Kidney epithelial cell (primary cell): ENCODE measurements around the gene TUBA1C. TPM values are rescaled to one million over a fixed set of nuclear protein-coding genes. Genes with fewer than 3 reads are reported as not detected.

Source experiments
- DNase-seq: peaks from one replicate; pipeline ENCODE4 v3.0.0-alpha.2; 2010; ENCODE audit warnings: low read depth
- H3K27me3 ChIP-seq: 2 replicates; pipeline ENCODE4 v1.6.0; 2011; ENCODE audit warnings: low read length; ENCODE audit not compliant: control insufficient read depth, insufficient read depth
- H3K36me3 ChIP-seq: 2 replicates; pipeline ENCODE4 v1.5.1; 2011; ENCODE audit warnings: low read length; ENCODE audit not compliant: control insufficient read depth, insufficient read depth
- H3K4me3 ChIP-seq: 2 replicates; pipeline ENCODE4 v1.5.1; 2011; ENCODE audit warnings: low read depth, mild to moderate bottlenecking, control low read depth, low read length
- total RNA-seq: library from RNA; depleted of rRNA; stranded (reverse); fragments of >200 nt; gene quantifications from 2 replicates; pipeline ENCODE4 v1.2.3, GENCODE V29; 2015
- TF ChIP-seq, protein P1 (sequence below): IDR thresholded peaks from 2 replicates; pipeline ENCODE4 v1.5.1; 2011; ENCODE audit warnings: mild to moderate bottlenecking, moderate library complexity, low read length, control low read depth, inconsistent platforms; ENCODE audit not compliant: insufficient read depth, poor library complexity, severe bottlenecking

Gene TUBA1C
- total RNA-seq, 1 donor from 2014 or later: 544 TPM

DNA sequence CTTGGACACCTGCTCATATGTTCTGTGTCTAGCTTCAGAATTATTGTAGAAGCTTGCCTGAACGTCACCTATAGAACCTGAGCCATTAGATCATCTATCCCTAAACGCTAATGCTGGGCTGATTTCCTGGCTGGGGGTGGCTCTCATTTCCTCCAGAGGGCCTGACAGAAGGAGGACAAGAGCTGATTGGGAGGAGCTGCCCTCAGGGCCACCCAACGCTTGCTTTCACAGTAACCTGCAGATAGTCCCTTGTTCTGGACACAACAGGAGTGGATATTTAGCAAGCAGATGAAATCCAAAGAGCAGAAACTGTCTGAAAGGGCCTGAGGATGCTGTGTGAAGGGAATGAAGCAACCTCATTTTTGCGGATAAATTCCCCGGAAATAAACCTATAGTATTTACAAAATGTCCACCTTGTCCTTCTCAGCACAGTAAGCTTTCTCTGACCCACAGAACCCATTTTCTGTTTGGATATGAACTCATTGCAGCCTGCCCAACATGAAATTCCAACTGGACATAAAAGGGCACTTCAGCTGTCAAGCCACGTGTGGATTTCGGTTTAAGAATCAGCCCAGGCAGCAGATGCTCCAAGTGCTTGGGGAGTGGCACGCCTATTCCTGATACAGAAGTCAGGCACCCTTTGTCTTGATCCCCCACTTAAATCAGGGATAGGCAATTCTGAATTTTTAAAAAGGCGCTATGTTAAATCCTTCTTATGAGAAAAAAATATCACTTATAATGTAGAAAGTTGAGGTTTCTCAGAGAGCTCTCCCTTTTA, 32.8 kb upstream of the TUBA1C start:
- no peak for DNase-seq
- no peaks in the 10 kb centered on the region for H3K27me3 ChIP-seq
- TF ChIP-seq, protein P1, sequence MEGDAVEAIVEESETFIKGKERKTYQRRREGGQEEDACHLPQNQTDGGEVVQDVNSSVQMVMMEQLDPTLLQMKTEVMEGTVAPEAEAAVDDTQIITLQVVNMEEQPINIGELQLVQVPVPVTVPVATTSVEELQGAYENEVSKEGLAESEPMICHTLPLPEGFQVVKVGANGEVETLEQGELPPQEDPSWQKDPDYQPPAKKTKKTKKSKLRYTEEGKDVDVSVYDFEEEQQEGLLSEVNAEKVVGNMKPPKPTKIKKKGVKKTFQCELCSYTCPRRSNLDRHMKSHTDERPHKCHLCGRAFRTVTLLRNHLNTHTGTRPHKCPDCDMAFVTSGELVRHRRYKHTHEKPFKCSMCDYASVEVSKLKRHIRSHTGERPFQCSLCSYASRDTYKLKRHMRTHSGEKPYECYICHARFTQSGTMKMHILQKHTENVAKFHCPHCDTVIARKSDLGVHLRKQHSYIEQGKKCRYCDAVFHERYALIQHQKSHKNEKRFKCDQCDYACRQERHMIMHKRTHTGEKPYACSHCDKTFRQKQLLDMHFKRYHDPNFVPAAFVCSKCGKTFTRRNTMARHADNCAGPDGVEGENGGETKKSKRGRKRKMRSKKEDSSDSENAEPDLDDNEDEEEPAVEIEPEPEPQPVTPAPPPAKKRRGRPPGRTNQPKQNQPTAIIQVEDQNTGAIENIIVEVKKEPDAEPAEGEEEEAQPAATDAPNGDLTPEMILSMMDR: no peak
- no peak overlapping the region for H3K4me3 ChIP-seq
- H3K36me3 ChIP-seq: no peaks in the 10 kb centered on the region

DNA sequence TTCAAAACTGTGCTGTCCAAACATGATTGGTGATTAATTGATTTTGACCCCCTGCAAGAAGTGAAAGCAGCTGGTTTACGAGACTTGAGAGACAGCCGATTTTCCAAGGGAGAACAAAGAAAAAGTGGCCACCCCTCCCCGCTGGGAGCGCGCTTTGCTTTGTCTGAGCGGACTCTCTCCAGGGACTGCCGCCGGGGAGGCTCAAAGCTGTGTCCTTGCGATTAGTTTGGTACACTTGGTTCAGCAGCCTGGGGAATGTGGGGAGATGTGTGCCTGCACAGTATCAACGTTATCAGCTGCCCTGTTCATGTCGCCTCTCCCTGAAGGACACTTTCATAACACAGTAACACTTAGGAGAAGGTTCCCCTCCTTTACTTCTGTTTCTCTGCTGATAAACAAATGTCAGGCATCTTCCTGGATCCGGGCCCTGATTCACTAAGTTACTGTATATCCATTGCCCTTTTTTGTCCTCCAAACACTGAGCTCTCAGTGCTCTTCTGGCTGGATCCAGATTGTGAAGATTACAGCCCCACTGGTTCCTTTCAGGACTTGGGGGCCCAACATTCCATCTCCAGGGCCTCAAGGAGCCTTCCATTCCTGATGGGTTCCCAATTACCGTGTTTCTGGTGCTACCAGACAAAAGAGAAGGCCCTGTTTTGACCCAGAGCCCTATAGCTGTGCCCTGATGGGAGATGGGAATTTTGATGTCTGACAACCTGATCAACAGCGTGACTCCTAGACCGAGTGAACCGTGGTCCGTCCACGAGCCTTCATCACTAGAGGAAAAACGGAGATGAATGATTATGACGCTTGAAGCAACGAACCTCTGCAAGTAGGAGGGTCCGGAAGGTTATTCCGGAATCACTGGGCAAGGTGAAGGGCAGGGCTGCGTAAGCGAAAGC, 31.7 kb upstream of the TUBA1C start:
- no peak overlapping the region for H3K4me3 ChIP-seq
- no peaks in the 10 kb centered on the region for H3K27me3 ChIP-seq
- TF ChIP-seq, protein P1: no peak
- no peak for DNase-seq
- H3K36me3 ChIP-seq: no peaks in the 10 kb centered on the region

- DNase-seq: no peak
- TF ChIP-seq, protein P1: no peak
- Histone ChIP-seq H3K36me3 (no peaks in the 10 kb centered on the region), H3K27me3 (no peaks in the 10 kb centered on the region), H3K4me3 (no peak overlapping the region)
Observed at GRCh38 chr12:49233842-49234526, 30.9 kb upstream of the TUBA1C start.

DNA sequence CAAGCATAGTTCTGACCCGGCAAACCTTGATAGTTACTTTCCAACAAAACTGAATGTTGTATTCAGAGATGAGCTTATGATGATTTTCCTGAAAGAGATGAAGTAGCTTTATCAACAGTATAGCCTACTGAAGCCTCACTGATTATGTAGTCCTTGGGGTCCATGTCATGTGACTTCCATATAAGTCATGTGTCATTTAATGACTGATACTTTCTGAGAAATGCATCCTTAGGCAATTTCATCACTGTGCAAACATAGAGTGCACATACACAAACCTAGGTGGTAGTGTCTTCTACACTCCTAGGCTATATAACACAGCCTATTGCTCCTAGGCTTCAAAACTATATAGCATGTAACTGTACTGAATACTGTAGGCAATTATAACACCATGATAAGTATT, 28.5 kb upstream of the TUBA1C start:
- TF ChIP-seq, protein P1: no peak
- no peak for DNase-seq

DNA sequence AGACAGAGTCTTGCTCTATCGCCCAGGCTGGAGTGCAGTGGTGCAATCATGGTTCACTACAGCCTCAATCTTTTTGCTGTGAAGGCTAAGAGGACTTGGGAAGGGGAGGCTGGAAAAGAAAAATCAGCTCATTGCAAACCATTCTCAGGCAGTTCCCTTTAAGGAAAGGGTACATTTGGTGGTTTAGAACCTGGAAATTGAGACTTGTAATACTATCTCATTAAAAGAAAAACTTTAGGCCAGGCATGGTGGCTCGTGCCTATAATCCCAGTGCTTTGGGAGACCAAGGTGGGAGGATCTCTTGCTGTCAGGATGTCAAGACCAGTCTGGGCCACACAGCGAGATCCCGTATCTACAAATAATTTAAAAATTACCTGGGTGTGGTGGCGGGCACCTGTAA, 21.3 kb upstream of the TUBA1C start:
- TF ChIP-seq, protein P1: no peak
- Histone ChIP-seq H3K27me3 (no peaks in the 10 kb centered on the region), H3K4me3 (no peak overlapping the region), H3K36me3 (no peaks in the 10 kb centered on the region)
- DNase-seq: no peak

More for the DNA sequence above, 28.5 kb upstream of the TUBA1C start:
- no peaks in the 10 kb centered on the region for H3K36me3 ChIP-seq
- H3K4me3 ChIP-seq: no peak overlapping the region
- no peaks in the 10 kb centered on the region for H3K27me3 ChIP-seq
